ENCODE measurements around the gene SORCS3.

- no peak for TF ChIP-seq POLR2AphosphoS5 (IDR thresholded peaks at IDR 0.05; ENCODE audit: low read depth, low read length)
- TF ChIP-seq POLR2A (IDR thresholded peaks at IDR 0.05; ENCODE audit: low read depth, low read length), result no peak
- TF ChIP-seq SPI1 (IDR thresholded peaks at IDR 0.05; ENCODE audit: low read depth, low read length), result no peak
- TF ChIP-seq TAF1 (IDR thresholded peaks at IDR 0.05; ENCODE audit: low read depth, low read length), result no peak
- no peak for TF ChIP-seq POU2F2 (IDR thresholded peaks at IDR 0.05; ENCODE audit: low read depth, low read length)
Measured at GRCh38 chr10:104777086-104777799, 136.2 kb downstream of the SORCS3 start.
